Subcutaneous adipose tissue (tissue), 4 donors: ENCODE results near the gene ECI2. TPM values are rescaled to one million over a fixed set of nuclear protein-coding genes. Genes with fewer than 3 reads are reported as not detected.

Experiments
- CTCF ChIP-seq: fragments of 450-650 bp; IDR thresholded peaks from one replicate; pipeline ENCODE4 v1.5.1; 2016; ENCODE audit warnings: low read depth, mild to moderate bottlenecking, control low read depth, antibody characterized with exemption, moderate library complexity
- total RNA-seq, 4 donors: library from RNA; depleted of rRNA; stranded (reverse); fragments of >200 nt; gene quantifications; one replicate each; pipeline ENCODE4 v1.1.0, GENCODE V29; 2016

ECI2 gene
- total RNA-seq, 4 donors from 2014 or later, result 57.3 to 102 (median 75.8) TPM

- no peak for TF ChIP-seq CTCF
Measured at GRCh38 chr6:4128748-4129147, 6.6 kb downstream of the ECI2 start.

- no peak for TF ChIP-seq CTCF
Measured at GRCh38 chr6:4128072-4128471, 7.3 kb downstream of the ECI2 start.

- TF ChIP-seq CTCF, result no peak
Measured at GRCh38 chr6:4125933-4126864, 9.2 kb downstream of the ECI2 start.

GRCh38 chr6:4125500-4125899 lies 9.9 kb downstream of the ECI2 start:
- TF ChIP-seq CTCF, result no peak

GRCh38 chr6:4124351-4124750 lies 11.0 kb downstream of the ECI2 start:
- TF ChIP-seq CTCF, result no peak

- no peak for TF ChIP-seq CTCF
Measured at GRCh38 chr6:4115741-4116140, 19.6 kb downstream of the ECI2 start.

- no peak for TF ChIP-seq CTCF
Measured at GRCh38 chr6:4114123-4114522, 21.3 kb downstream of the ECI2 start.
